Activated CD4-positive, alpha-beta T cell treated with anti-CD3 and anti-CD28 coated beads, Interleukin-2, amount 10 ng/mL, durations not matched to agents 24 days and 14 days (primary cell): ENCODE results near the gene ZNF565. TPM values are rescaled to one million over a fixed set of nuclear protein-coding genes. Genes with fewer than 3 reads are reported as not detected.
"Not testable (repeated sequence)": the region's sequence is repeated elsewhere in the genome, so short reads cannot be mapped to it uniquely, and the experiment has no call there.

Experiments
- DNase-seq: peaks from one replicate; pipeline ENCODE4 v3.0.0; 2022
- H3K27ac Mint-ChIP-seq: one replicate; pipeline ENCODE4 v1.8.0; 2022; ENCODE audit warnings: mild to moderate bottlenecking, mixed read lengths
- H3K27me3 Mint-ChIP-seq: one replicate; pipeline ENCODE4 v1.8.0; 2022; ENCODE audit warnings: mixed read lengths
- H3K36me3 Mint-ChIP-seq: one replicate; pipeline ENCODE4 v1.8.0; 2022; ENCODE audit warnings: low read depth, mild to moderate bottlenecking, mixed read lengths
- H3K4me1 Mint-ChIP-seq: one replicate; pipeline ENCODE4 v1.8.0; 2021; ENCODE audit warnings: mixed read lengths
- H3K4me3 Mint-ChIP-seq: one replicate; pipeline ENCODE4 v1.8.0; 2022; ENCODE audit warnings: mild to moderate bottlenecking, moderate library complexity, mixed read lengths
- H3K9me3 Mint-ChIP-seq: one replicate; pipeline ENCODE4 v1.8.0; 2021; ENCODE audit warnings: mixed read lengths
- intact Hi-C: fragments of 100-400 bp; cut with micrococcal nuclease; formaldehyde crosslinking; loops from one replicate; pipeline ENCODE4 v1.15.1; 2023
- total RNA-seq: library from RNA; stranded (reverse); gene quantifications from 2 replicates; pipeline ENCODE4 v1.2.3, GENCODE V29; 2022

Gene ZNF565
- total RNA-seq, 1 donor from 2014 or later: 2.2 TPM

DNA sequence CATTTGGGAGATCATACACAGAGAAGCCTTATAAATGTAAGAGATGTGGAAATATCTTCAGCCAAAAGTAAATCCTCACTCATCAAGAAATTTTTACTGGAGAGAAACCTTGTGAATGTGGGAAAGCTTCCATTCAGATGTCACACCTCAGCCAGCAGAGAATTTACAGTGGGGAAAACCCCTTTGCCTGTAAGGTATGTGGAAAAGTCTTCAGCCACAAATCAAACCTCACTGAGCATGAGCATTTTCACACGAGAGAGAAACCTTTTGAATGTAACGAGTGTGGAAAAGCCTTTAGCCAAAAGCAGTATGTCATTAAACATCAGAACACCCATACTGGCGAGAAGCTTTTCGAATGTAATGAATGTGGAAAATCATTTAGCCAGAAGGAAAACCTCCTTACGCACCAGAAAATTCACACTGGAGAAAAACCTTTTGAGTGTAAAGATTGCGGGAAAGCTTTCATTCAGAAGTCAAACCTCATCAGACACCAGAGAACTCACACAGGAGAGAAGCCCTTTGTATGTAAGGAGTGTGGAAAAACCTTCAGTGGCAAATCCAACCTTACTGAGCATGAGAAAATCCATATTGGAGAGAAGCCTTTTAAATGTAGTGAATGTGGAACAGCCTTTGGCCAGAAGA is 22.0 kb upstream of the ZNF565 start:
- Mint-ChIP-seq H3K9me3 (peaks cover 30% of the 10 kb centered on the region), H3K4me1 (no peaks in the 10 kb centered on the region), H3K27me3 (no peaks in the 10 kb centered on the region), H3K27ac (no peak overlapping the region), H3K36me3 (peaks cover 89% of the 10 kb centered on the region), H3K4me3 (no peak overlapping the region)
- intact Hi-C loops: no loop called here
- DNase-seq: no peak

DNA sequence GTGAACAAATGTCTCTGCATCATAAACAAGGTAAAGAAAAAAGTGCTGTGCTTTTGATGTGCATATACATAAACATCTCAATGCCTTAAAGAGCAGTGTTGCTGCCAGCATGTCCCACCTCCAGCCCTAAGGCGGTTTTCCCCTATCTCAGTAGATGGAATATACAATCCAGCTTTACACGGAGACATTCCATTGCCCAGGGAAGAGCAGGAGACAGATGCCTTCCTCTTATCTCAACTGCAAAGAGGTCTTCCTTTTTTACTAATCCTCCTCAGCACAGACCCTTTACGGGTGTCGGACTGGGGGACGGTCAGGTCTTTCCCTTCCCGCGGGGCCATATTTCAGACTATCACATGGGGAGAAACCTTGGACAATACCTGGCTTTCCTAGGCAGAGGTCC is 19.2 kb upstream of the ZNF565 start:
- intact Hi-C loops, H3K4me1 Mint-ChIP-seq, H3K27ac Mint-ChIP-seq, DNase-seq, H3K4me3 Mint-ChIP-seq, H3K27me3 Mint-ChIP-seq: not testable (repeated sequence)
- peaks cover 34% of the 10 kb centered on the region for H3K9me3 Mint-ChIP-seq
- H3K36me3 Mint-ChIP-seq: peaks cover 96% of the 10 kb centered on the region

DNA sequence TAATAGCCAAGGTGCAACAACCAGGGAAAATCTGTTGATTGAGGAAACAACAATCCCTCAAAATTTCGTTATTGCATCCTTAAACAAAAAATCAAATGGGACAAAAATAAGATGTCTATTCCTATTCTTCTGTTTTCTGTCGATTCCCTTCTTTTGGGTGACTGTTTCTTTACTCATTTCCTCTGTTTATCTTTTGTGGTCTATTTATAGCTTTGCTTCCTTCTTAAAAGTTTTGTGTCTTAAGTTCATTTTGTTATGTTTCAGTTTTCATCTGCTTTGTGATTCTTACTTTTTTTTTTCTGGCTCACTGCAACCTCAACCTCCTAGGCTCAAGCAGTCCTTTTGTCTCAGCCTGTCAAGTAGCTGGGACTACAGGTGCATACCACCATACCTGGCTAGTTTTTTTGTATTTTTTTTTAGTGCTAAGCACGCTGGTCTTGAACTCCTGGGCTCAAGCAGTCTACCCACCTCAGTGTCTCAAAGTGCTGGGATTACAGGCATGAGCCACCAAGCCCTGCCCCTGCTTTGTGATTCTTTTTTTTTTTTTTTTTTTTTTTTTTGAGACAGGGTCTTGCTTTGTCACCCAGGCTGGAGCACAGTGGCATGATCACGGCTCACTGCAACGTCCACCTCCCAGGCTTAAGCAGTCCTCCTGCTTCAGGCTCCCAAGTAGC is 10.9 kb upstream of the ZNF565 start:
- H3K27me3 Mint-ChIP-seq: no peaks in the 10 kb centered on the region
- H3K4me1 Mint-ChIP-seq: peaks cover 9% of the 10 kb centered on the region
- no peak for DNase-seq
- H3K36me3 Mint-ChIP-seq: peaks cover 84% of the 10 kb centered on the region
- peaks cover 26% of the 10 kb centered on the region for H3K9me3 Mint-ChIP-seq
- peak overlapping the region; percentile 44 for H3K4me3 Mint-ChIP-seq
- intact Hi-C loops: no loop called here
- H3K27ac Mint-ChIP-seq: peak overlapping the region; percentile 34

DNA sequence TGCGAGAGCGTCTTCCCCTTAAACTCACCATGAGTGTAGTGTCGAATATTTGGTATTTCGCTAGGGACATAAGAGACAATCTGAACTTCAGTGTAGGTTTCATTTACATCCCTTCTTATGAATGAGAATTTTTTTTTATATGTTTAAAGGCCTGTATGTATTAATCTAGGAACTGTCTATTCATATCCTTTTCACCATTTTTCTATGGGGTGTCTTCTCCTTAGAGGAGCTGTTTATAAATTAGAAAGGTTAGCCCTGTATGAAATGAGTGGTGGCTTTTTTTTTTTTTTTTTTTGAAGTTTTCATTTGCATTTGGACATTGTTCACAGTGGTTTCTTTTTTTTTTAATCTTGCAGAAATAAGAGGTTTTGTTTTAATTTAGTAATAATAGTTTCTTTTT is 8.0 kb upstream of the ZNF565 start:
- intact Hi-C loops: no loop called here
- H3K9me3 Mint-ChIP-seq: peaks cover 21% of the 10 kb centered on the region
- no peak for DNase-seq
- H3K4me1 Mint-ChIP-seq: peaks cover 11% of the 10 kb centered on the region
- H3K27ac Mint-ChIP-seq: no peak overlapping the region
- H3K36me3 Mint-ChIP-seq: peaks cover 78% of the 10 kb centered on the region
- no peaks in the 10 kb centered on the region for H3K27me3 Mint-ChIP-seq
- no peak overlapping the region for H3K4me3 Mint-ChIP-seq

DNA sequence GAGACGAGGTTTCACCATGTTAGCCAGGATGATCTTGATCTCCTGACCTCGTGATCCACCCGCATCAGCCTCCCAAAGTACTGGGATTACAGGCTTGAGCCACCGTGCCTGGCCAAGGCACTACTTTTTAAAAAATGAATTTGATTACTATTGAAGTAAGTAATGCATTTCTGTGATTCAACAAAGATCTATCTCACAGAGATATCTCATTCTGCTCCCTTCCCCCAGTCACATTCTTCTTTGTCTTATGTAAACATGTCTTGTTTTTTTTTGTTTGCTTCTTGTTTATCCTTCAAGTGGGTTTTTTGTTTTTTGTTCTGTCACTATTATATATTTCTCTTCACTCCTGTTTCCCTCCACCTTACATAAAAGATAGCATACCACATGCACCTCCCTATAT is 7.0 kb upstream of the ZNF565 start:
- DNase-seq: no peak
- Mint-ChIP-seq H3K36me3 (peaks cover 79% of the 10 kb centered on the region), H3K27me3 (no peaks in the 10 kb centered on the region), H3K27ac (no peak overlapping the region), H3K4me1 (peaks cover 15% of the 10 kb centered on the region), H3K4me3 (no peak overlapping the region), H3K9me3 (peaks cover 20% of the 10 kb centered on the region)
- intact Hi-C loops: no loop called here

DNA sequence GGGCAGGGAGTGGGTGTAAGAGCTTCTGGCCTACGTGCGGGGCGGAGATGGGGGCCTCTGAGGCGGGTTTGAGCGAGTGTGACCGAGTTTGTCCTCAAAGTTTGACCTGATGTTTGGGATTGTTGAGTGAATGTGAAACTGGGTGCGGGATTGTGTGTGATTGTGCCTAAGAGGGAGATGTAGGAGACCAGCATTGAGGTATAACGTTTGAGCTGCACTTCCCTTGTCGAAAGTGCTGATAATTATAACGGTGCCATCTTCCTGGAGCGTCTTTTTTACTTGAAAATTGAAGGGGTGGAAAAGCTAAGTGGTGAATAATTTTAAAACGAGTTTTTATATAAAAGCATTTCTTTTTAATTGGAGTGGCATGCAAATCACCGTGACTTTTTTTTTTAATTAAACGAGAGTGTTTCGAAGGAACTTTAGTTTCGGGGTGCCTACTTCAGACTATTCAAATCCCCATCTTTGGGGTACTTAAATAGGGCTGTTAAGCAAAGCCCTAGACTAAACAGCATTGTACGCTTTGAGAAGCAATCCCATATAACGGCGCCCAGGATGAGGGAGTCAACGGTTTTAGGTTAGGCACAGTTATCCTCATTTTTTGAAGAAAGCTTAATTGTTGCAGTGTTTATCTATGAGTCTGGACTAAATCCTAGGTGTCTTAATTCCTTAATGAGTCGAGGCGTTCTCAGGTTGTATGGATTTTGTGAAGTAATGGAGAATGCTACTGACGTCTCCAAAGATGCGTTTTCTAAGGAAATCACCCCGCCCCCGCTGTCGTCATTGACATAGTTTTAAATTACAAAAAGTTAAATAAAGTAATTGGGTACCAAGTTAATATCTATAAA is 1.0 kb upstream of the ZNF565 start:
- intact Hi-C loops: loop anchor here (1.0 to 10.0 kb wide), 11 partner anchors 89 to 1559 kb away; partner anchors contain the start of genes TBCB, ZFP14, ZNF345 and ZNF383
- H3K9me3 Mint-ChIP-seq: peaks cover 10% of the 10 kb centered on the region

DNA sequence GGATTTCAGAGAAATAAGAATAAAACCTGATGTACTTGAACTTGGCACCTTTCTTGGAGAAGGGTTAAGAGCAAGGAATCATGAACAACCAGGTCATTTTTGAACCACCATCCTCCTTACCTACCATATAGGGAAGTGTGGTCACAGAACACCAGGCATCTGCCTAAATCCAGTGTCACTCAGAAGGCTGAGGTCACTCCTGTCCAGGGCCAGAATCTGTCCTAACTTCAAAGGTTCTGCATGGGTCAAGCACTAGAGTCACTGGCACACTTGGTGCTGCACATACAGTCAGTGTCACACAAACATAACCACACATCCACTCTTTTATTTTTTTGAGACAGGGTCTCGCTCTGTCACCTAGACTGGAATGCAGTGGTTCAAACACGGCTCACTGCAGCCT is 1.6 kb downstream of the ZNF565 start:
- H3K27ac Mint-ChIP-seq: no peak overlapping the region
- DNase-seq: no peak
- intact Hi-C loops: loop anchor here (10.0 kb wide), 5 partner anchors 562 to 1562 kb away; partner anchors contain the start of genes ZNF383, ZNF420, ZNF568 and ZNF573
- H3K36me3 Mint-ChIP-seq: peaks cover 15% of the 10 kb centered on the region
- H3K9me3 Mint-ChIP-seq: no peaks in the 10 kb centered on the region
- peak overlapping the region; percentile 20 for H3K4me3 Mint-ChIP-seq
- H3K27me3 Mint-ChIP-seq: no peaks in the 10 kb centered on the region
- H3K4me1 Mint-ChIP-seq: peaks cover 3% of the 10 kb centered on the region

More for the DNA sequence above, 1.0 kb upstream of the ZNF565 start:
- Mint-ChIP-seq H3K27ac (no peak overlapping the region), H3K4me3 (no peak overlapping the region), H3K27me3 (no peaks in the 10 kb centered on the region), H3K36me3 (peaks cover 32% of the 10 kb centered on the region), H3K4me1 (peaks cover 5% of the 10 kb centered on the region)
- DNase-seq: peak; percentile 58

DNA sequence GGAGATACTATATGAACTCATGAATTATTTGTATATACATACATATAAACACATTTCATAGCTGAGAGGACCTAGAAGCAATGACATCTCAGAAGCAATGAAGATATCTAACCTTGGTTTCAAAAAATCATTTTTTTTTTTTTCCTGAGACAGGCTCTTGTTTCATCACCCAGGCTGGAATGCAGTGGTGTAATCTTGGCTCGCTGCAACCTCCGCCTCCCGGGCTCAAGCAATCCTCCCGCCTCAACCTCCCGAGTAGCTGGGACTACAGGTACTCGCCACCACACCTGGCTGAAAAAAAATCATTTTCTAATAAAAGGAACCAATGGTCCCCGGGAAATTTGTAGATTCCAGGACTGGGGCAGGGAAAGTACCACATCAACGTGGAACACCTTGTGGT is 4.0 kb downstream of the ZNF565 start:
- Mint-ChIP-seq H3K4me1 (no peaks in the 10 kb centered on the region), H3K4me3 (no peak overlapping the region), H3K9me3 (no peaks in the 10 kb centered on the region), H3K27me3 (no peaks in the 10 kb centered on the region), H3K36me3 (no peaks in the 10 kb centered on the region), H3K27ac (no peak overlapping the region)
- no peak for DNase-seq
- intact Hi-C loops: loop anchor here (10.0 kb wide), 5 partner anchors 564 to 1564 kb away; partner anchors contain the start of genes ZNF383, ZNF420, ZNF568 and ZNF573

DNA sequence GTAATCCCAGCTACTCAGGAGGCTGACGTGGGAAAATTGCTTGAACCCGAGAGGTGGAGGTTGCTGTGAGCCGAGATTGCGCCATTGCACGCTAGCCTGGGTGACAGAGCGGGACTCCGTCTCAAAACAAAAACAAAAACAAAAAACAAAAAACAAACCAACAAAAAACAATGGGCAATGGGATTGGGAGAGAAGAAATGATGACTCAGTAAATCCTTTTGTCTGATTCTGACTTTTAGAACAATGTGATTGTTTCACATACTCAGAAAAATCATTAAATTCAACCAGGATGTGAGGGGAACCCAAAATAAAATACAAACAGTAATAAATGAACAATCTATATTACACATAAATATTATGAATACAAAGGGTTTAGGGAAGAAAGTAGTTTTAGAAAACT is 5.1 kb downstream of the ZNF565 start:
- H3K9me3 Mint-ChIP-seq: no peaks in the 10 kb centered on the region
- H3K4me1 Mint-ChIP-seq: no peaks in the 10 kb centered on the region
- no peaks in the 10 kb centered on the region for H3K36me3 Mint-ChIP-seq
- H3K27ac Mint-ChIP-seq: no peak overlapping the region
- no peaks in the 10 kb centered on the region for H3K27me3 Mint-ChIP-seq
- no peak for DNase-seq
- no peak overlapping the region for H3K4me3 Mint-ChIP-seq
- intact Hi-C loops: no loop called here

DNA sequence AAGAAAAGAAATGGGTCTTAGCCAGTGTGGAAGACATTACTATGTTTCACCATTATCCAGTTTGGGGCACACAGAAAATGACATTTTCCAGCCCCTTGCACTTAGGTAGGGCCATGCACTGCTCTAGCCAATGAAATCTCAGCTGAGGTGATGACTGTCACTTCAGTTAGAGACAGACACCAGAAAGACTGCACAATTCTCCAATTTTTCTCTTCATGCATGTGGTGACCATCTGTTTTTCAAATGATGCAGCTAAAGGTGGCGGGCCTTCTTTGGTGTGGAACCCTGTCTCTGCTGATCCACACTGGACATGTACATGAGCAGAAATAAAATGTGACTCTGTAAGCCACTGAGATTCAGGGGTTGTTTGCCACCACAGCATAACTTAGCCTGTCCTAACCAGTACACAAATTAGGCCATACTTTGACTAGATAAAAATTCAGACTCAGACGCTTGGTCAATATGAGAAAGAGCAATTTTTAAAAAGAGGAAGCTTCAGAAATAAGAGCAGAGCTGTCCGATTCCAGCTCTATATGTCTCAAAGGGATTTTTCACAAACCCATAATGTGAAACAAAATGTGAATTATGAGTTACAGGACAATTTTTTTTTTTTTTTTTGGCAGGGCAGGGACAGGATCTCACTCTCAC is 6.7 kb downstream of the ZNF565 start:
- intact Hi-C loops: no loop called here
- no peaks in the 10 kb centered on the region for H3K9me3 Mint-ChIP-seq
- no peaks in the 10 kb centered on the region for H3K36me3 Mint-ChIP-seq
- no peaks in the 10 kb centered on the region for H3K4me1 Mint-ChIP-seq
- H3K4me3 Mint-ChIP-seq: no peak overlapping the region
- no peaks in the 10 kb centered on the region for H3K27me3 Mint-ChIP-seq
- no peak overlapping the region for H3K27ac Mint-ChIP-seq
- no peak for DNase-seq

DNA sequence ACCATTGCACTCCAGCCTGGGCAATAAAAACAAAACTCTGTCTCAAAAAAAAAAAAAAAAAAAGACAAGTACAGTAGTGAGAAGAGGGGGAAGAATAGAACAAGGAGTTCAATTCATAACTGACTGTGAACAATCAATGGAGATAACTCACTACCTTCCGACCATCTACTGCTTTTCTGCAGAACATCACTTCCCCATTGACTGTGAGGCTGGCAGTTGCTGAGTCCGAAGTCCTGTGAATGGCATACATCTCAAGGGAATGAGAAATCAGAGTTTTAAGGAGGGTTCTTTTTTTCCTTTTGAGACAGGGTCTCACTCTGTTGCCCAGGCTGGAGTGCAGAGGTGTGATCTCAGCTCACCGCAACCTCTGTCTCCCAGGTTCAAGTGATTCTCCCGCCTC is 11.2 kb downstream of the ZNF565 start:
- Mint-ChIP-seq H3K4me3 (no peak overlapping the region), H3K9me3 (no peaks in the 10 kb centered on the region), H3K36me3 (no peaks in the 10 kb centered on the region), H3K4me1 (no peaks in the 10 kb centered on the region), H3K27ac (no peak overlapping the region), H3K27me3 (no peaks in the 10 kb centered on the region)
- DNase-seq: no peak
- intact Hi-C loops: no loop called here

DNA sequence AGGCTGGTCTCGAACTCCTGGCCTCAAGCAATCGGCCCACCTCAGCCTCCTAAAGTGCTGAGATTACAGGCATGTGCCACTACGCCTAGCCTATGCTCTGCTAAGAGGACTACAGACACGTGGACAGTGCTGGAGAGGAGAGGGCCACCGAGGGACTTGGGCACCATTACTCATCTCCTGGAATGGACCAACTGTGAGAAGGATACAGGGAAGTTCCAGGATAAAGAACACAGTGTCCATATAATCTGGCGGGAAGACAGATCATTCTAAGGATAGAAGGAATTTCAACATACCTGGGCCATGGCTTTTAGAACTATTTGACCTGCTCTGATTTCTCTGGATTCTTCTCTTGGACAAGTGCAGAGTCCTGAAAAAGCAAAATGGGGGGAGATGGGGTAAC is 12.8 kb downstream of the ZNF565 start:
- no peaks in the 10 kb centered on the region for H3K27me3 Mint-ChIP-seq
- no peak for DNase-seq
- intact Hi-C loops: no loop called here
- H3K4me1 Mint-ChIP-seq: no peaks in the 10 kb centered on the region
- H3K4me3 Mint-ChIP-seq: no peak overlapping the region
- H3K9me3 Mint-ChIP-seq: no peaks in the 10 kb centered on the region
- no peaks in the 10 kb centered on the region for H3K36me3 Mint-ChIP-seq
- no peak overlapping the region for H3K27ac Mint-ChIP-seq

DNA sequence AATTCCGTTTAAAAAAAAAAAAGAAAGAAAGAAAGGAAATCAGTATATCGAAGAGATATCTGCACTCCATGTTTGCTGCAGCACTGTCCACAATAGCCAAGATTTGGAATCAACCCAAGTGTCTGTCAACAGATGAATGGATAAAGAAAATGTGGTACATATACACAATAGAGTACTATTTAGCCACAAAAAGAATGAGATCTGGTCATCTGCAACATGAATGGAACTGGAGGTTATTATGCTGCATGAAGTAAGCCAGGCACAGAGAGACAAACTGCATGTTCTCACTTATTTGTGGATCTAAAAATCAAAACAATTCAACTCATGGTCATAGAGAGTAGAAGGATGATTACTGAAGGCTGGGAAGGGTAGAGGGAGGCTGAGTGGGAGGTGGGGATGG is 16.3 kb downstream of the ZNF565 start:
- no peak overlapping the region for H3K4me3 Mint-ChIP-seq
- H3K4me1 Mint-ChIP-seq: no peaks in the 10 kb centered on the region
- no peaks in the 10 kb centered on the region for H3K9me3 Mint-ChIP-seq
- H3K27ac Mint-ChIP-seq: no peak overlapping the region
- H3K36me3 Mint-ChIP-seq: peaks cover 12% of the 10 kb centered on the region
- DNase-seq: no peak
- no peaks in the 10 kb centered on the region for H3K27me3 Mint-ChIP-seq
- intact Hi-C loops: no loop called here
